Stimulated activated CD8-positive, alpha-beta memory T cell treated with anti-CD3 and anti-CD28 coated beads, Interleukin-2, amount 100 ng/mL, for 48 hours (primary cell): ENCODE data around the gene AGXT2.

Experiments
- DNase-seq, 2 donors: peaks; one replicate each; pipeline ENCODE4 v3.0.0-alpha.2; 2020; ENCODE audit warnings: low read depth in 2 of 2

AGXT2 gene, protein sequence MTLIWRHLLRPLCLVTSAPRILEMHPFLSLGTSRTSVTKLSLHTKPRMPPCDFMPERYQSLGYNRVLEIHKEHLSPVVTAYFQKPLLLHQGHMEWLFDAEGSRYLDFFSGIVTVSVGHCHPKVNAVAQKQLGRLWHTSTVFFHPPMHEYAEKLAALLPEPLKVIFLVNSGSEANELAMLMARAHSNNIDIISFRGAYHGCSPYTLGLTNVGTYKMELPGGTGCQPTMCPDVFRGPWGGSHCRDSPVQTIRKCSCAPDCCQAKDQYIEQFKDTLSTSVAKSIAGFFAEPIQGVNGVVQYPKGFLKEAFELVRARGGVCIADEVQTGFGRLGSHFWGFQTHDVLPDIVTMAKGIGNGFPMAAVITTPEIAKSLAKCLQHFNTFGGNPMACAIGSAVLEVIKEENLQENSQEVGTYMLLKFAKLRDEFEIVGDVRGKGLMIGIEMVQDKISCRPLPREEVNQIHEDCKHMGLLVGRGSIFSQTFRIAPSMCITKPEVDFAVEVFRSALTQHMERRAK

GRCh38 chr5:35047785-35048404 is at the start of gene AGXT2:
Gene AGXT2, minus strand, starts transcription at chr5:35047949. Its CDS starts 57 bp downstream, at chr5:35047892.
- no peak for DNase-seq

GRCh38 chr5:35096932-35097331 is 49.2 kb upstream of the AGXT2 start:
- no peak for DNase-seq

- no peak for DNase-seq
Observed at GRCh38 chr5:35096216-35096615, 48.5 kb upstream of the AGXT2 start.

DNA sequence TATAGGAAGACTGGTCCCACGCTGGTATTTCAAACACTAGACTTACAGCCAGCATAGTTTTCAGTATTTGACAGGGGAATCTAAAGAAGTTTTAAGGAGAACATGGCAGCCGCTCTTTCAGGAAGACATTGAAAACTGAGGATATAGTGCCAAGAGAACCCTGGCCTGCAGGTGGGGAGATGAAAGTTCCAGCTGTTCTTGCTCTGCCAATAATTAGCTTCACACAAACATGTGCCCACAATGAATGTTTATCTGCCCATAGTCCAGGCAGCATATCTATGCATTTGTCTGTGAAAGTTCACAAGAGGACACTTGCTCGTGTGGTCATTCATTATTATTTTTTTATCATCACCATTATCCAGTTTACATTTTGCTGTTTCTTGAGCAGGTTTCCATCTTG is 47.6 kb upstream of the AGXT2 start:
- DNase-seq = no peak

GRCh38 chr5:35094948-35095347 is 47.2 kb upstream of the AGXT2 start:
- DNase-seq = no peak

DNA sequence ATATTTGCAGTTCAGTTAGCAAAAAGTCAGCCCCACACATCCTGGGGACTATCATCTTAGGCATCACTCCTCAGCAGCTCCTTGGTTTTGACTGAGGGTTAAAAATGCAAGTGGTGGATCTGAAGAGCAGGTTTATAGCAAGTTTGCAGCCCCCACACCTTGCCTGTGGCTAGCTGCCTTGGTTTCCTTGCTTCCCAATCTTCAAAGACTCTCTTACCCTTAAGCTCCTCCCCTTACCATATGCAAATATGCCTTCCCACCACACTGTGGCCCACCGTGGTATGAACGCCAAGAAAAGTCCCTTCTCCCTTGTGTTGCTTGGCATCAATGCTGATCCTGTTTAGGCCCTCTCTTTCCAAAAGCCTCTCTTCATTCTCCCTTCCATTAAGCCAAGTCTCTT is 45.0 kb upstream of the AGXT2 start:
- no peak for DNase-seq

GRCh38 chr5:35091704-35092103 is 44.0 kb upstream of the AGXT2 start:
- no peak for DNase-seq

DNA sequence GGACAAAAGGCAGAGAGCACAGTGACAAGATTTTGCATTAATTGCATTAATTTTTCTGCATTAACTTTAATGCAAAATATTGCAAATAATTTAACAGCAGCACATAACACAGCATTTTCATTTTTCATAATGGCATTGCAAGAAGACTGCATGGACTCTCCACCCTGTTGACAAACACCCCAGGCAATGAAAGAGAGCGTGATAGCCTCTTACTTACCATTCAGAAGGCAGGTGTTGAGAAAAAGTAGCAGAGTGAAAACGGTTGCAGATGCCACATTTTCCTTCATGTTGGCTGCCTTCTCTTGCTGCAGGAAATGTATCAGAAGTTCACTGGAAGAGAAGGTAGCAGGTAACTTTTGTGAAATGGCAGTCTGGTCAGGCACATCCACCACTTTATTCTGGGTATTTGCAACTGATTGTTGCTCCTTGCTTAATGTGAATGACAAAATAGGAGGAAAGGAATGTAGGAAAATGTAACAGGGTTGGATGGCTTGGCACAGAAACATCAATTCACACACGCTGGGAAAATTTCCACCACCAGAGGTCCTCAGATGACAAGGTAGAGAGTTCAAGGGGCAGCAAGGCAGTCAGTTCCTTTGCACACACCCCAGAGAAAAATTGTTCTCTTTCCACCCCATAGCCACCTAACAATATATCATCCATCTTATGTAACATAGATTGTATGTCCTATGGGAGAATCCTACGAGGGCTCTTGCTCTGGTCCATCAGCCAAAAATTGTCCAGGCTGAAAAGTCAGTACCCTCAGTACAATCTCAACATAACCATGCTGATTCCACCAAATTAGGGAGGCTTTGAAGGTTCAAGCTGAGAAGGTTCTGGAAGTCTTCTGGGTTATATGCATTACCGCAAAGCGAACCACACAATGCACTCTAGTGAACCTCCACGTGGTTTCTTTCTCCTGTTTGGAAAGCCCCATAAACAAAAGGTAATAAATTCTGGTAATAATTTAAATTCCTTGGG is 41.9 kb upstream of the AGXT2 start:
- DNase-seq = peak in 1 of 2 donors; percentile 37

DNA sequence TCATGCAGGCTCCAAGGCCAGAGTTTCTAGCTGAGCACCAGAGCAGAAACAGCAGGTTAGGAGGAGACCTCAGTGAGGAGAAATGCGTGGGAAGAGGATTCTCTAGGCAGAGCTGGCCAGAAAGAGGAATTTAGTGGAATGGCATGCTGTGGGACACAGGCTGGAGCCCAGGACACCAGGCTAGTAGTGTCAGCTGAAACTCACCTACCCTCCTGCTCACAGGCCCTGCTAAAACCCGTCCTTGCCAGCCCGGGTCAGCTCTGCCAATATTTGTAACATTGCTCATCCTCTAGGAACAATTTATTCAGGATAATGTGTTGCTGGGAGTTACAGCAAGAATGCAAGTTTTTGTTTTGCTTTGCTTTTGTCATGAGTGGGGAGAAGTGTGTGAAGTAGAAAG is 40.2 kb upstream of the AGXT2 start:
- DNase-seq = no peak

GRCh38 chr5:35083150-35083549 is 35.4 kb upstream of the AGXT2 start:
- DNase-seq = no peak

GRCh38 chr5:35082530-35082929 is 34.8 kb upstream of the AGXT2 start:
- DNase-seq = no peak

DNA sequence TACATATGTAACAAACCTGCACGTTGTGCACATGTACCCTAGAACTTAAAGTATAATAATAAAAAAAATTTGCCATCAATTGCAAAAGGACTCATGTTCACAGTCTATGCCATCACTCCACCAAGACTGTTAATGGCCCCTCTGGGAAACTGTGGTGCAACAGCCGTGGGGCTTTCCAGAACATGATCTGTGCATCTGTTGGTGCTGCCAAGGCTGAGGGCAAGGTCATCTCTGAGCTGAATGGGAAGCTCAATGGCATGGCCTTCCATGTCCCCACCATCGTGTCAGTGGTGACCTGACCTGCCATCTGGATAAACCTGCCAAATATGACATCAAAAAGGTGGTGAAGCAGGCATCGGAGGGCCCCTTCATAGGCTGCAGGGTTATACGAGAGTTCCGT is 33.4 kb upstream of the AGXT2 start:
- no peak for DNase-seq

- DNase-seq = no peak
Observed at GRCh38 chr5:35073160-35073559, 25.4 kb upstream of the AGXT2 start.

GRCh38 chr5:35069188-35069587 is 21.4 kb upstream of the AGXT2 start:
- DNase-seq = no peak

DNA sequence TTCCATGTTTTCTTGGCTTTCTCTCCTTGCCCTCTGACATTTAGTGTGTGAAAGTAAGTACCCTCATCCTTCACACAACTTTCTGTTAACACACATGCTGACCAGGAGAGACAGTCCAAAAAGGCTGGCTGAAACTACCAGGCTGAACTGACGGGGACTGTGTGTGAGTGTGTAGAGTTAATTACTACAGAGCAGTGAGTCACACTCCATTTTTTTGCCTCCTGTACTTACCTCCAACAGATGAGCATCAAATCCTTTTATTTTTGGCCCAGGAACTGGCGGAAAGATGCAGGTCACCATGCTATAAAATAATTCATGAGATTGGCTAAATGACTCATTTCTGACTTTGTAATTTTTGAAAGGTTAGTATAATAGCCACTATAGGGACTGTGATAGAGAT is 20.2 kb upstream of the AGXT2 start:
- DNase-seq = no peak

DNA sequence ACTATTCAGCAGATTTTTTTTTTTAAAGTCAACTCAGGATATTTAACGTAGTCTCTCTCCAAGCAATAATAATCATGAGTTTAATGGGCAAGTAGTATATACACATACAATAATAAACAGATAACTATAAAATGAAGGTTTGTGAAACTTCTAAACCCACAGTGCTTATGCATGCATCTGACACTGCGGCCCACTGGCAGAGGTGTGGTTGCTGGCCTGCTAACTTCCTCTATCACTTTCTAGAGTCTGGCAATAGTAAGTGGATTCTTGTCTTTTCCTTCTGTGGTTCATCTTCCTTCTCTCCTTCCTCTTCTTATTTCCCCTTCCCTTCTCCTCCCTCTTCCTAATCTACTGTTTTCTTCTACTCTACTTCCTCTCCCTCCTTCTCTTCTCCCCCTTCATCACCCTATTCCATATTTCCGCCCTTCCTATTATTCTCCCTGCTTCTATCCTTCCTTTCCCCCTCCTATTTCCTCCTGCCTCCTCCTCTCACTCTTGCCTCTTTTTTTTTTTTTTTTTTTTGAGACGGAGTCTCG is 18.6 kb upstream of the AGXT2 start:
- DNase-seq = no peak

DNA sequence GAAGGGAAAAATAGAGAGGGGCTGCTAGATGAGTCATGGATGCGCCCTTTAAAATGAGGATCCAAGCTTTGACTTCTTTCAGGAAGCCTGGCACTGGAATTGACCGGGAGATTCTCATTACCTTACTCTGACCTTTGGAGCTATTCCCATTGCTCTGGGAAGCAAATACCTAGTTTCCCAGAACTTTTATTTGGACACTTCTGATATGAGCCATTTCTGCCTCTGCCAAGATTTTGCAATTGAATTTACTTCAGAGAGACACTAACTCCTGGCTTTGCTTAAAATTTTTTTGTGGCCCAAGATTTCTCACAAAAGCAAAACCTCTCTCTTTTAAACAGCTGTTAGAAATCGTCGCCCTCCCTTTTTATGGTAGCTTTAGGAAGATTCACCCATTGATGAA is 15.7 kb upstream of the AGXT2 start:
- no peak for DNase-seq

DNA sequence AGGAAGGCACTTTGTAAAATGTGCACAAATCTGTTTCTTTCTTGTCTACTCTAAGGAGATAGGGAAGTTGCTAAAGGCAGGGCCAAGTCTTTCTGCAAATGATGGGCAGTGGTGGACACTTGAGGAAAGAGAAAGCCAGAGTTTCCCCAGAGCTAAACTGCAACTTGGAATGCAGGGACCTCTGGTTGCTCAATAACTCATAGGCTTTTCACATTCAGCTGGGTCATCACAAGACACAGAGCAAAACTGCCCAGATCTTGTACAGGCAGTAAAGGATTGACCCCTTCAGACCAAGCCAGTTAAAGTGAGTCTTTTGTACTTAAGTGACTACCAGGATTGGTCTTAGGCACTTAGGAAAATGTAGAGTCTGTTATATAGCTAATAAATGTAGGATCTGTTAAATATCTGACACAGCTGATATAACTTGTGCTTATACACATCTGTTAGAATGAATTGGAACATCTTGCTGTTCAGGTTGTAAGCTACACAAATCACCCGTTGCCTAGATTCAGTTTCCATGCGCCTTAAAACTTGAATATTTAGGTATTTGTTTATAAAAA is 13.5 kb upstream of the AGXT2 start:
- DNase-seq = no peak

DNA sequence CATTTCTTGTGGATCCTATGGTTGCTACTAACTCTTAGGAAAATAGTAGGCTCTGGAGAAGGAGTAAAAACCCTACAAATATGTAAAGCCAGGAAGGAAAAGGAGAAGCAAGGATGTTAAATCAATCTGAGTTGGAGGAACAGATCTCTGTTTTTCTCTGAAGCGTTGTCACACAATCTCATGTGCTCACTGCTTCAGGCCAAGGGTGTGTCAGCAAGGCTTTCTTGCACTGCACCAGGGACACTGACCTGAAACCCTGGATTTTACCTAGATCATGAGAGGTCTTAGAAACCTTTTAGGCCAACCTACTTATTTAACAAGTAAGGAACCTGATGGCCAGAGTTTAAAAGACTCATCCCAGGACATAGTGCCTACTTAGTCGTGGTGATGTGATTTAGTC is 12.5 kb upstream of the AGXT2 start:
- DNase-seq = no peak

GRCh38 chr5:35059251-35059650 is 11.5 kb upstream of the AGXT2 start:
- DNase-seq = no peak

DNA sequence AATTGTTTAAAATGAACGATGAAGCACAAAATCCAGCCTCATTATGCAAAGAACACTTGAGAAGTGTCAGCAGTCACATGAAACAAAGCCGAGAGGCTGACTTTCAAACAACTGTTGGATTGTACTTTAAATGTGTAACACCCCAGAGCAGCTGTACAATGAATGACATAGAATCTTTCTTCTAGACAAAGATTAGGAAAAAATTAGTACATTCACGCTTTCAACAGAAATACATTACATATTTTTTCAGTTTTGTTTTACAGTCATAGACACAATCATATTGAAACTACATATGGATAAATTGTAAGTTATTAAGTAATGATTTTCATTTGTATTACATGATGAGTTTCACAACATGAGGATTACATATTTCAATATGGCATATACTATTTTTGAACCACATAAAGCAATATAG is 10.6 kb upstream of the AGXT2 start:
- no peak for DNase-seq
